GM21526 (cell line): ENCODE measurements around the gene NCOA7.

Experiments
- ATAC-seq: cut with Tn5 transposase; IDR thresholded peaks from one replicate; pipeline ENCODE4 v1.9.1; 2021; ENCODE audit warnings: moderate library complexity; ENCODE audit not compliant: unreplicated experiment, low FRiP score

The NCOA7 gene

GRCh38 chr6:125790358-125791150 lies at the start of gene NCOA7:
Gene NCOA7, plus strand, starts transcription at chr6:125790960. Its CDS starts 24,395 bp downstream, at chr6:125815355.
- ATAC-seq = peak; percentile 66

- no peak for ATAC-seq
Measured at GRCh38 chr6:125741336-125741735, 49.4 kb upstream of the NCOA7 start.

GRCh38 chr6:125742024-125742423 lies 48.7 kb upstream of the NCOA7 start:
- no peak for ATAC-seq

GRCh38 chr6:125742464-125743120 lies 48.2 kb upstream of the NCOA7 start:
- no peak for ATAC-seq

GRCh38 chr6:125743604-125744003 lies 47.2 kb upstream of the NCOA7 start:
- no peak for ATAC-seq

GRCh38 chr6:125745281-125746018 lies 45.3 kb upstream of the NCOA7 start:
- ATAC-seq = no peak

- ATAC-seq = no peak
Measured at GRCh38 chr6:125746019-125746414, 44.7 kb upstream of the NCOA7 start.

GRCh38 chr6:125746731-125747588 lies 43.8 kb upstream of the NCOA7 start:
- peak; percentile 66 for ATAC-seq

GRCh38 chr6:125747589-125748405 lies 43.0 kb upstream of the NCOA7 start:
- ATAC-seq = peak; percentile 25

- no peak for ATAC-seq
Measured at GRCh38 chr6:125748406-125749172, 42.2 kb upstream of the NCOA7 start.

GRCh38 chr6:125749173-125749864 lies 41.4 kb upstream of the NCOA7 start, which contains the start of gene HEY2:
Gene HEY2, plus strand, starts transcription at chr6:125749632. Its CDS starts 145 bp downstream, at chr6:125749777.
- peak; percentile 76 for ATAC-seq

GRCh38 chr6:125749865-125750691 lies 40.7 kb upstream of the NCOA7 start:
- no peak for ATAC-seq

GRCh38 chr6:125750692-125751333 lies 39.9 kb upstream of the NCOA7 start:
- ATAC-seq = no peak

GRCh38 chr6:125751334-125751916 lies 39.3 kb upstream of the NCOA7 start:
- no peak for ATAC-seq

GRCh38 chr6:125752773-125753172 lies 38.0 kb upstream of the NCOA7 start:
- ATAC-seq = no peak

- no peak for ATAC-seq
Measured at GRCh38 chr6:125753218-125753936, 37.4 kb upstream of the NCOA7 start.
